Natural killer cell treated with Interleukin-12 subunit alpha and Interleukin-12 subunit beta and Interleukin-15 and Interleukin-18, amount 100 ng/mL, for 72 hours (primary cell): ENCODE measurements around the gene PDE3A. TPM values are rescaled to one million over a fixed set of nuclear protein-coding genes. Genes with fewer than 3 reads are reported as not detected.

Experiments used
- ATAC-seq, 2 donors: fragments of 150-1000 bp; cut with Tn5 transposase in 1 of 2; sonication (Bioruptor Pico), chemical (Tn5 transposase) in 1 of 2; 2 replicates each; pipeline ENCODE4 v1.10.0; 2021
- DNase-seq: peaks from one replicate; pipeline ENCODE4 v3.0.0; 2022; ENCODE audit warnings: low spot score
- H3K27ac Mint-ChIP-seq, 2 donors: 1 replicate in 1 of 2; 2 replicates in 1 of 2; pipeline ENCODE4 v1.8.0; 2022; ENCODE audit warnings: mixed read lengths in 2 of 2, mild to moderate bottlenecking in 1 of 2, moderate library complexity in 1 of 2
- H3K27me3 Mint-ChIP-seq, 2 donors: 1 replicate in 1 of 2; 2 replicates in 1 of 2; pipeline ENCODE4 v1.8.0; 2022; ENCODE audit warnings: mixed read lengths in 2 of 2
- H3K36me3 Mint-ChIP-seq: one replicate; pipeline ENCODE4 v1.8.0; 2022; ENCODE audit warnings: mixed read lengths
- H3K4me1 Mint-ChIP-seq, 2 donors: 1 replicate in 1 of 2; 2 replicates in 1 of 2; pipeline ENCODE4 v1.8.0; 2022; ENCODE audit warnings: low read depth in 2 of 2, mixed read lengths in 2 of 2, mild to moderate bottlenecking in 1 of 2
- H3K4me3 Mint-ChIP-seq: one replicate; pipeline ENCODE4 v1.8.0; 2022; ENCODE audit warnings: mixed read lengths
- H3K9me3 Mint-ChIP-seq: 2 replicates; pipeline ENCODE4 v1.8.0; 2022; ENCODE audit warnings: mixed read lengths
- total RNA-seq, 2 donors: library from RNA; stranded (reverse); gene quantifications; one replicate each; pipeline ENCODE4 v1.2.3, GENCODE V29; 2022

Gene PDE3A
- total RNA-seq, 2 donors from 2014 or later, result not detected

DNA sequence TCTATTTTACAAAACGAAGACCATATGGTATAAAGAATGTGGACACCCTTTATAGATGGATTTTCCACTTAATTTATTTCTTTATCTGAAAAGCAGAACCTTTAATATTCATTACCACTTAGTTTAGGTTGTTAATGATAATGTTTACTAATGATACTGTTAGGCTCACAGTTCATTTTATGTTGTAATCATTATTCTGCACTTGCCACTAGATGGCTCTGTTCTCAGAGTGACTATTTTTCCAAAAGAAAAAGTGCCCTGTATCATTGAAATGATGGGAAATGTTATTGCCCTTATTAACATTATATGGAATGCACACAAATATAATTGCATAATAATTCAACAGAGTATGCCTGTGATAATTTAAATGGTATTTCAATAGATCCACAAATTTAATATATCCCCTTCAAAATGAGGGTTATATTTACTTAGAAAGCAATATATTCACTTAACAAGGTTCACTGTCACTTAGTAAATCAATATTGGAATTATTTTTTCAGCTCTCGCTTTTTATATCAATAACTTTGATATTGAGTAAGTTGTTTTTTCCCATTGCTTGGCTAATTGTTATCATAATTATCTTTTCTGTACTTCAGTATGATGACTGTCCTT is 95.7 kb downstream of the PDE3A start:
- no peak for ATAC-seq
- Mint-ChIP-seq H3K27ac (no peak overlapping the region), H3K4me1 (no peaks in the 10 kb centered on the region), H3K27me3 (no peaks in the 10 kb centered on the region), H3K9me3 (no peaks in the 10 kb centered on the region), H3K36me3 (no peaks in the 10 kb centered on the region), H3K4me3 (no peak overlapping the region)
- no peak for DNase-seq

DNA sequence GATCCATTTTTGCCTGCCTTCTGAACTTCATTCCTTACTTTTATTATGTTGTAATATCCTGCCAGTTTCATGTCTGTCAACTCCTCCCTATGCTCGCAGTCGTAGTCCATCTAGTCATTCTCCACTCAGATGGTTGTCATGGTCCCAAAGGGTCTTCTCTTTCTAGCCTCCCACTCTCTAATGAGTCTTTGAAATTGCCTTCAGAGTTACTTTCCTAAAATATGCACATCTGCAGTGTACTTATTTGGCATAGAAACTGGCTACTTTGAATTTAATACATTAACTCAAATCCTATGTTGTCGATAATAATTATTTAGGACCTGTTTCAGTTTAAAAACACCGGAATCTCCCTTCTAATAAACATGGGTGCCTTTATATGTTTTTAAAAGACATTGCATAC is 101.0 kb downstream of the PDE3A start:
- Mint-ChIP-seq H3K36me3 (no peaks in the 10 kb centered on the region), H3K4me3 (no peak overlapping the region), H3K27me3 (peaks cover 0 to 3% of the 10 kb centered on the region in 2 donors), H3K27ac (no peak overlapping the region), H3K4me1 (no peaks in the 10 kb centered on the region), H3K9me3 (no peaks in the 10 kb centered on the region)
- ATAC-seq (no peak), DNase-seq (no peak)

DNA sequence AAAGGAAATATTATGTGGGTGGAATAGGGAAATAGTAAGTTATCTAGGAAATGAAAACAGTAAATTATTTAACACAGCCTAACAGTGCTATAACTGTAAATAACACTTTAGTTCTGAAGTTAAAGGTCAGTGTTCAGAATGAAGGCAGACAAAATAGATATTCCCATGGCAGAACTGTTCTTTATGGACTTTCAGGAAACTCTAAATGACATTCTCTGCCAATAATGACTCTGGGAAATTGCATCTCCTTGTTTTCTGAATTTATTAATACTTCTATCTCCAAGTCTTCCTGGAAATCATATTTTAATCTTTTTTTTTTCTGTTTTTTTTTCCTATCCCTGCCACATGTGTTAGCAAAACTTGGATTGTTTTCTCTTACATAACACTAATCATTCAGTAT is 101.4 kb downstream of the PDE3A start:
- no peak overlapping the region for H3K27ac Mint-ChIP-seq
- no peaks in the 10 kb centered on the region for H3K4me1 Mint-ChIP-seq
- no peaks in the 10 kb centered on the region for H3K9me3 Mint-ChIP-seq
- H3K27me3 Mint-ChIP-seq, result peaks cover 0 to 3% of the 10 kb centered on the region in 2 donors
- ATAC-seq, result no peak
- H3K36me3 Mint-ChIP-seq, result no peaks in the 10 kb centered on the region
- no peak overlapping the region for H3K4me3 Mint-ChIP-seq
- DNase-seq, result no peak

DNA sequence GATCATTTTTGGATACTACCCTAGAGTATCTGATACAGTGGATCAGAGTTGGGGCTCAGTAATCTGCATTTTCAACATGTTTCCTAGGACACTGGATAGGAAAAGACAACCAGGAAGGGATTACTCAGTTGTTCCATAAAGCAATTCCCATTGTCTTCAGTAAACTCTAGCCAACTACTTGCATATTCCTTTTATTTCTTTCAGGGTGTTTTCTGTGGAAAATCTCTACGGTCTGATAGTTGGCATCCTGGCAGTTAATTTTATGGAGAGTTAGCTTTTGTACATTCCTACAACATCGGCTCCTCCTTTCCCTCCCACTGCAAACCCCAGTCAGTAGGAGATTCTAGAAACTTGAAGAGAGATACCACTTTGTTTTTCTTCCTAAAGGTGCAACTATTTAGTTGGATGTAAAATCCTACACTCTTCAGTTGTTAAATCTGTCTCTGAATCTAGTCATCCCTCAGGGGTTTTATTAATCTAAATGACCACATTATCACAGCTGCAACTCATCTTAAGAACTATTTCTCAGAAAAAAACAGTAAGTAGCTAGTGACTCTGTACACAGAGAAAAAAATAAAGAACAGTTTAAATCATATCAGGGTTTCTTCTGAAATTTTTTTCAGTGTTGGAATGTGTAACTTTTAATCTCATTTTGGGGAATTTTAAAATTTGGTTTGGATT is 103.9 kb downstream of the PDE3A start:
- Mint-ChIP-seq H3K9me3 (no peaks in the 10 kb centered on the region), H3K4me3 (no peak overlapping the region), H3K36me3 (no peaks in the 10 kb centered on the region), H3K27me3 (peaks cover 0 to 3% of the 10 kb centered on the region in 2 donors), H3K4me1 (no peaks in the 10 kb centered on the region), H3K27ac (no peak overlapping the region)
- ATAC-seq (no peak), DNase-seq (no peak)

DNA sequence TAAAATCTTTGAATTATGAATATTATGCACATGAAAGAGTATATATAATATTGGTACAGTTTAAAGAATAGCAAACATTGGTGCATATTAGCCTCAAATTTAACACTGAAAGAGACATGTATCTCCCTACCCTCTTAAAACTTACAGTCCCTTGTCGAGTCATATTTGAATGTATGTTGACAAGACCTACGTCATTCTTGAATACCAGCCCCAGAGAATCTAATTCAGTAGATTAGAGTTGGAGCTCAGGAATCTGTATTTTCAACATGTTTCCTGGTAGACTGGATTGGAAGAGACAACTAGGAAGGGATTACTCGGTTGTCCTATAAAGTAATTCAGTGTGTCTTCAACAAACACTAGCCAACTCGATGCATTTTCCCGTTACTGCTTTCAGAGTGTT is 104.8 kb downstream of the PDE3A start:
- DNase-seq (no peak), ATAC-seq (no peak)
- peaks cover 0 to 3% of the 10 kb centered on the region in 2 donors for H3K27me3 Mint-ChIP-seq
- H3K27ac Mint-ChIP-seq, result no peak overlapping the region
- no peak overlapping the region for H3K4me3 Mint-ChIP-seq
- H3K36me3 Mint-ChIP-seq, result no peaks in the 10 kb centered on the region
- H3K4me1 Mint-ChIP-seq, result no peaks in the 10 kb centered on the region
- no peaks in the 10 kb centered on the region for H3K9me3 Mint-ChIP-seq

DNA sequence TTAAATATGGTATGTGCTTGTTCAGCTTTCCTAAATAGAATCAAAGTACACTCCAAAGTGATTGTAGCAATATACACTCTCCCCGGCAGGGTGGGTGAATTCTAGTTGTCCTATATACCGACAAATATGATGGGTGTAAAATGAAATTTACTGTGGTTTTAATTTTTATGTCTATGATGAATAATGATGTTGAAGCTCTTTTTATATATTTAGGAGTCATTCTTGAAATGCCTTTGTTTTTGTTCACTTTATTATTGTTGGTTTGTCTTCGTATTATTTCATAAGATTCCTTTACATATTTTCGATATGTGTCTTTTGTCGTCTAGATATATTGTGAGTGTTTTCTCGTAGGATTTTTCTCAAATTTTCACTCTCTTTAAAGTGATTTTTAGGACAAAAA is 105.7 kb downstream of the PDE3A start:
- no peaks in the 10 kb centered on the region for H3K36me3 Mint-ChIP-seq
- no peak overlapping the region for H3K4me3 Mint-ChIP-seq
- DNase-seq (no peak), ATAC-seq (no peak)
- no peaks in the 10 kb centered on the region for H3K4me1 Mint-ChIP-seq
- H3K27me3 Mint-ChIP-seq, result peaks cover 0 to 3% of the 10 kb centered on the region in 2 donors
- H3K9me3 Mint-ChIP-seq, result no peaks in the 10 kb centered on the region
- no peak overlapping the region for H3K27ac Mint-ChIP-seq

DNA sequence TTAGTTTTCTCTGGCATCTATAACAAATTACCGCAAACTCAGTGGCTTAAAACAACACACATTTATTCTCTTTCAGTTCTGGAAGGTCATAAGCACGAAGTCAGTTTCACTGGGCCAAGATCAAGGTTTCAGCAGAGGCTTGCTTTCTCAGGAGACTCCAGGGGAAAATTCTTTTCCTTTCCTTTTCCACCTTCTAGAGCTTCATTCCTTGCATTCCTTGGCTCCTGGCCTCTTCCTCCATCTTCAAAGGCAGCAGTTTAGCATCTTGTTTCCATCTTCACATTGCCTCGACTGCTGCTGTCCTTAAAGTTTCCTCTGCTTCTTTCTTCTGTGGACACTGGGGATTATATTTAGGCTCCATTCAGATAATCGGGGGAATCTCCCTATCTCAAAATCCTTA is 106.1 kb downstream of the PDE3A start:
- H3K4me3 Mint-ChIP-seq, result no peak overlapping the region

DNA sequence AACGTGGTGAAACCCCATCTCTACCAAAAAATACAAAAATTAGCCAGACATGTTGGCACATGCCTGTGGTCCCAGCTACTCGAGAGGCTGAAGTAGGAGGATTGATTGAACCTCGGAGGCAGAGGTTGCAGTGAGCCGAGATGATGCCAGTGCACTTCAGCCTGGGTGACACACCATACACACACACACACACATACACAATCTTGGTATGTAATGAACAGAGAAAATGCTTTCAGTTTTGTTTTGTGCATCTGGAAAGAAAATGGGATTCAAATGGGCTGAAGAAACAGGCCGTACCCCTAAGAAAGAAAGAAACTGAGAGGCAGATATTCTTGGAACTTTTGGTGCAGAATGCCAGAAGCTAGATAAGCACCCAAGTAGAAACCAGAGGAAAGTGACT is 107.2 kb downstream of the PDE3A start:
- no peak overlapping the region for H3K4me3 Mint-ChIP-seq
- no peaks in the 10 kb centered on the region for H3K4me1 Mint-ChIP-seq
- ATAC-seq, result no peak
- DNase-seq, result no peak
- no peak overlapping the region for H3K27ac Mint-ChIP-seq
- peaks cover 3% of the 10 kb centered on the region for H3K9me3 Mint-ChIP-seq
- H3K27me3 Mint-ChIP-seq, result peaks cover 0 to 3% of the 10 kb centered on the region in 2 donors
- H3K36me3 Mint-ChIP-seq, result no peaks in the 10 kb centered on the region

More for the DNA sequence above, 106.1 kb downstream of the PDE3A start:
- DNase-seq (no peak), ATAC-seq (no peak)
- Mint-ChIP-seq H3K36me3 (no peaks in the 10 kb centered on the region), H3K9me3 (peaks cover 3% of the 10 kb centered on the region), H3K27me3 (peaks cover 0 to 6% of the 10 kb centered on the region in 2 donors), H3K4me1 (no peaks in the 10 kb centered on the region), H3K27ac (no peak overlapping the region)

DNA sequence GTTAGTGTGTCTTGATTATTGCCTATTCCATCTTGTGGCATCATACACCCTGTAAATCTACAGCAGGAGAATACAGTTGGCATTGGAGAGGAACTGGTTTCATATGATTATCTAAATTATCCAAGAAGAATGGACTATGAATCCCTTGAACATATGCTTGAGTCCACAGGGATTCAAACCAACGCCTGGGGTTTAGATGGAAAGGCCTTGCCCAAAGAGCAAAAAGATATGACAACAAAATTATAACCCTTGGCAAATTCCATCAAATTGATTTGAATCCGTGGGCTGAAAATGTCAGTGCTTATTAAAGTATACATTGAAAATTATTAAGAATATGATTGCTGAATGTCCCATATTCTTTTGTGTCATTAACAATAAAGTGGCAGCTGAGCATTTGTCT is 108.2 kb downstream of the PDE3A start:
- ATAC-seq, result no peak
- H3K4me3 Mint-ChIP-seq, result no peak overlapping the region

DNA sequence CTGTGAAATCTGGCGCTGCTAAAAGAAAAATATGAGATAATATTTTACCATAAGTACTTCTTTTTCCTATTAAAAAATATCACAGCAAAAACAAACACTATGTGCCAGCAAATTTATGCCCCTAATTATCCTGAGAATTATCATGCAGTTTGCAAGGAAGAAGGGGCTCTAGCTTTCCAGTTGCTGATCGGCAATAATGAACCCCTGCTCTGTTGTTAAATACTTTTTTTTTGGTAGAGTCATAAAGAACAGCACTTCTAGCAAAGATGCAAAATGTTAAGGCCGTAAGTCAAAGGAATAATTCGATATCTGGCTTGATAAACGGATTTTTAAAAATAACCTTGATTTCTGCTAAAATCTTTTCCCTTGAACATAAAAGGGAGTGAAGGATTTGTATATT is 108.9 kb downstream of the PDE3A start:
- DNase-seq (no peak), ATAC-seq (no peak)
- Mint-ChIP-seq H3K4me3 (no peak overlapping the region), H3K27me3 (peaks cover 0 to 3% of the 10 kb centered on the region in 2 donors), H3K36me3 (no peaks in the 10 kb centered on the region), H3K4me1 (no peaks in the 10 kb centered on the region), H3K27ac (no peak overlapping the region), H3K9me3 (peaks cover 3% of the 10 kb centered on the region)

More for the DNA sequence above, 108.2 kb downstream of the PDE3A start:
- Mint-ChIP-seq H3K36me3 (no peaks in the 10 kb centered on the region), H3K27me3 (peaks cover 0 to 3% of the 10 kb centered on the region in 2 donors), H3K27ac (no peak overlapping the region), H3K4me1 (no peaks in the 10 kb centered on the region), H3K9me3 (peaks cover 3% of the 10 kb centered on the region)
- no peak for DNase-seq

DNA sequence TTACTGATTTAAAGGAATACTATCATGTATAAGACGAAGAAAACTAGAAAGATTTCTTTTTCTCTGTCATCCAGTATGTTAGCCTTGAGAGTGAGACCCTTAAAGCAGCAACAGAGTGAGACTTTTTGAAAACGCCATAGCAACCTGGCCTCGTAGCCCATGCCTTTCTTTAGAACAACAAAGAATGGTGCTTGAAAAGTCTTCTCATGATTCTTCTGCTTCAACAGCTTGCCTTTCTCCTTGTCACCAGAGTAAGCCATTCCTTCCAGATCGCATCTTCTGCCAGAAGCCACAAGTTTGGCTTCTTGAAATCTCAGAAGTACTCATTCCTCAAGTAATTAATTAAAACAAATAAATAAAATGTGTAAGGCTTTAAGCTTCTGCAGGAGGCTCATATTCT is 109.3 kb downstream of the PDE3A start:
- H3K4me1 Mint-ChIP-seq, result no peaks in the 10 kb centered on the region
- ATAC-seq (no peak), DNase-seq (no peak)
- H3K9me3 Mint-ChIP-seq, result peaks cover 3% of the 10 kb centered on the region
- no peaks in the 10 kb centered on the region for H3K36me3 Mint-ChIP-seq
- no peak overlapping the region for H3K4me3 Mint-ChIP-seq
- peaks cover 0 to 3% of the 10 kb centered on the region in 2 donors for H3K27me3 Mint-ChIP-seq
- no peak overlapping the region for H3K27ac Mint-ChIP-seq

DNA sequence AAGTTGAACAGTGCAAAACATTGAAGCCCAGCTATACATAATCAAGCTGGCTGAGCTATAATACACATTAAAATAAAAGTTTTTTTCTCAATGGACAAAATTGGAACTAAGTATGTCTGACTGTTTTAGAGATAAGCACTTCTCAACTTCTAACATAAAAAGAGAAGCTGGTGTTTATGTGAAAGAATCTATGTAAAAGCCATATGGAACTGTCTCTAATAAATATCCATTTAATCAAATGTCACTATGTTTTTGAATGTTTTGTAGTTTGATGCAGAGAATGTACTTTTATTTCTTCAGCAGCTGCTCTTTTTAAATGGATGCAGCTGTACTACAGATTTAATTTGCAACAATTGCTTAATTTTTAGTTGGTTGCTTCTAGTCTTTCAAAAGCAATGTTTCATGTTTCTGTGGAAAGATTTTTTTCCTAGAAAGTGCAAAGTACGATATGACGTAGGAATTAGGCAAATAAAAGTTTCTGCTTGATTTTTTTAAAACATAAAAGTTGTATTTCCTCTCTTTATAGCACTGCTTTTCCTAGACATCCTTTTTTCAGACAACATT is 114.2 kb downstream of the PDE3A start:
- no peaks in the 10 kb centered on the region for H3K4me1 Mint-ChIP-seq
- H3K27ac Mint-ChIP-seq, result no peak overlapping the region
- no peaks in the 10 kb centered on the region for H3K36me3 Mint-ChIP-seq
- H3K27me3 Mint-ChIP-seq, result peaks cover 0 to 6% of the 10 kb centered on the region in 2 donors
- H3K9me3 Mint-ChIP-seq, result peaks cover 3% of the 10 kb centered on the region
- DNase-seq (no peak), ATAC-seq (no peak)
- H3K4me3 Mint-ChIP-seq, result no peak overlapping the region

DNA sequence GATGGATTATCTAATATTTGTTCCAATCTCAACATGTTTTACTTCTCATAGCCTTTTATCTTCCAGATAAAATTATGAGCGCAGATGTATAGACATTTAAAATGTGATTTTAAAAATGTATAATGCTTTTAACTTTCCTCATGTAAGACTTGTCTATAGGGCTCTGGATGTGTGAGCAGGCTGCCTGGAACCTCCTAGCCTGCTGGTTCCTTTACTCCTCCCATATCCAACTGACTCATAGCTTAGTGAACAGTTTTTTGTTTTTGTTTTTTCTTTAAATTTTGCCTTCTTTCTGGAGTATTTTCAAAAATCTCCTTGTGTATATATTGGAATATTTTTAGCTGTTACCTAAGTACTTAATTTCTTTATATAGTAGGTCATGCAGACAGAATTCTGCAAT is 115.4 kb downstream of the PDE3A start:
- Mint-ChIP-seq H3K9me3 (peaks cover 3% of the 10 kb centered on the region), H3K27ac (no peak overlapping the region), H3K36me3 (no peaks in the 10 kb centered on the region), H3K4me1 (no peaks in the 10 kb centered on the region), H3K27me3 (peaks cover 0 to 6% of the 10 kb centered on the region in 2 donors), H3K4me3 (no peak overlapping the region)
- no peak for DNase-seq
- ATAC-seq, result no peak

DNA sequence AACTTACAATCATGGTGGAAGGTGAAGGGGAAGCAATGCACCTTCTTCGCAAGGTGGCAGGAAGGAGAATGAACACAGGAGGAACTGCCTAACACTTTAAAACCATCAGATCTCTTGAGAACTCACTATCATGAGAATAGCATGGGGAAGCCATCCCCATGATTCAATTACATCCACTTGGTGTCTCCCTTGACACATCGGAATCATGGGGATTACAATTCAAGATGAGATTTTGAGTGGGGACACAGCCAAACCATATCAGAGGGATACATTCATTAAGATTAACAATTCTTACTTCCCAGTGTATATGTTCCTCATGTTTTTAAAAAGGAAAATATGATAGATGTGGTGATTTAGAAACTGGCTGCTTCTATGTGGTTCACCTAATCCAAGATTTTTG is 117.9 kb downstream of the PDE3A start:
- no peaks in the 10 kb centered on the region for H3K4me1 Mint-ChIP-seq
- no peak overlapping the region for H3K27ac Mint-ChIP-seq
- peaks cover 0 to 3% of the 10 kb centered on the region in 2 donors for H3K27me3 Mint-ChIP-seq
- no peaks in the 10 kb centered on the region for H3K9me3 Mint-ChIP-seq
- DNase-seq, result no peak
- no peak for ATAC-seq
- no peak overlapping the region for H3K4me3 Mint-ChIP-seq
- no peaks in the 10 kb centered on the region for H3K36me3 Mint-ChIP-seq
